Stimulated activated CD8-positive, alpha-beta memory T cell treated with anti-CD3 and anti-CD28 coated beads, Interleukin-15, amount 100 ng/mL, for 24 hours (primary cell): ENCODE measurements around the gene RGMB.

Source experiments
- DNase-seq: peaks from one replicate; pipeline ENCODE4 v3.0.0-alpha.2; 2020; ENCODE audit warnings: low read depth

RGMB gene

DNA sequence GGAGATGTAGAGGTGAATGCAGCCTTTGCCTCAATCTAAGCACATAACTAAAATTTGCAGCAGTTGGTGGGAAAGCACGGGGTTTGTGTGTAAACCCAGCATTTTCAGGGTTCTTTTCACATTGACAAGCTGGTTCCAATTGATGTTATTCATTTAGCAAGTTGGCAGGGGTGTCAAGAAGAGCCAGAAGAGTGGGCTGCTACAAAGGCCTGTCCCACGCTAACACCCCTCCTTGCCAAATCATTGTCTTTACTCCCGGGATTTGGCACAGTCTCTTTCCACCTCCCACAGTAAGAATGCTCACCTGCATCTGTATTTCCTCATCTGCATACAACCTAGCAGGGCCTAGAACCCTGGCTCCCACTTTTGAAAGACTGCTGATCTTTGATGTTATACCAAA lies 11.8 kb downstream of the RGMB start:
- no peak for DNase-seq

DNA sequence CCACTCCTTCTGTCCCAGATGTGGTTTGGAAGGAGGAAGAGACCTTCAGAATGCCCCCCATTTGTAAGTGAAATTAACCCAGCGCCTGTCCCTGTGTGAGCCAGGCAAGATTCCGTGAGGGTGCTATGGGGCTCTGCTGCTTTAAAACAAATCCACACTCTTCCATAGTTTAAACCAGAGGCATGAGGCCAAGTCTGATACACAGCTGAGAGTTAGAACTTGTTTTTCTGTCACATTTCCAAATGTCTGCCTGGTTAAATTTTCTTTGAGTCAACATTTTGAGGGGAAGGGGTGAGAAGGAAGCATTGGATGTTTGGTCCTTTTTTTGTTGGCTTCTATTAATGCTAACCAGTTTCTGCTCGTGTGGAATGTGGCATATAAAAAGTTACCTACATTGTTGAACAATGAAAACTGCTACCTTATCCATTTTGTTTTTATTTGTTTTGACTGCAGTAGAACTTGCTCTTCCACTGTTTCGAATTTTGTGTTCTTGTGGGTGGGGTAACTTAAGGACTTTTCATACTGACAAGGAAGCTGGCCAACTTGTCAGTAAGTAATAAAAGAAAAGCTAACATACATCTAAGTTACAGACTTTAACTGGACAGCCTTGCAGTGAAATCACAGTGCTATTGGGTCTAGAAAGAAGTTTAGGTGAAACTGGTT lies 12.9 kb downstream of the RGMB start:
- DNase-seq, result no peak

DNA sequence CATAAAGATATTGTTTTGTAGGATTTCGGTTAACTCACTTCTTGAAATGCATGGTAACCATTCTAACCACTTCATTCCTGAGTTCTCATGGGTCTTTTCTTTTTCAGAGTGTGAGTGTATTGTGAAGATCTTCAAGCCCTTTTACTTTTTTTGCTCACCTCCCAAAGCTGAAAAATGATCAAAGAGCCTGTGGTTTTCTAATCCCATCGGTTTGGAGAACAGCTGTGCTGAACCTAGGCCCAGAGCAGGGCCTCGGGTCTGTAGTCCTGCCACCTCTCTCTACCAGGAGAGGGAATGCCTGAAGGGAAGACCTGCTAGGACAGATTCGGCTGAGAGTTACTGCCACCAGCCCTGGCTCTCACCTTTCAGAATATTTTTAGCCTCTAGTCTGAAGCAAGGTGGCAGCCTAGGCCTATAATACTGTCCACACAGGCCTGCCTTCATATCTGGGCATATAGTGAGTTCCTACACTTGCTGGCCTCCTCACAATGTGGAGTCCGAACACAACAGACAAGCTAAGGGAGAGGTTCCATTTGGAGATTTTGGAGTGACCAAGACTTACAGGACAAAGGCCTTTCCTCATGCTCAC lies 13.8 kb downstream of the RGMB start:
- no peak for DNase-seq

DNA sequence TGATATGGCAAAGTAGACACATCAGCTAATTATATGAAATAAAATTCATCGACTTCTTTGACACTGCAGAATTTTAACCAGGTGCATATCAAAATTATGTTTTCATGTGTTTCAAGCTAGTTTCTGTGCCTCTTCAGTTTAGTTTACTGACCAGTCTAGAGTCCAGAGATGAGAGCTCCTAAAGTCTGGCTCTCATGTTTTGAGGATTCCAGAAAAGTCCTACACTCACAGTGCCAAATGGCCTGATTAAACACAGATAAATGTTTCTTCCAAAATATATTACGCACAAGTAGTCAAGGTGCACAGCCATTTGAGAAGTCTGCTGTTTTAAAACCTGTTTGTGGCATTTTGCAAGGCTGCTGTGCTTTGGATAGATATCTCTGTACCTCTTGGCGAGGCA lies 15.6 kb downstream of the RGMB start:
- DNase-seq, result no peak

DNA sequence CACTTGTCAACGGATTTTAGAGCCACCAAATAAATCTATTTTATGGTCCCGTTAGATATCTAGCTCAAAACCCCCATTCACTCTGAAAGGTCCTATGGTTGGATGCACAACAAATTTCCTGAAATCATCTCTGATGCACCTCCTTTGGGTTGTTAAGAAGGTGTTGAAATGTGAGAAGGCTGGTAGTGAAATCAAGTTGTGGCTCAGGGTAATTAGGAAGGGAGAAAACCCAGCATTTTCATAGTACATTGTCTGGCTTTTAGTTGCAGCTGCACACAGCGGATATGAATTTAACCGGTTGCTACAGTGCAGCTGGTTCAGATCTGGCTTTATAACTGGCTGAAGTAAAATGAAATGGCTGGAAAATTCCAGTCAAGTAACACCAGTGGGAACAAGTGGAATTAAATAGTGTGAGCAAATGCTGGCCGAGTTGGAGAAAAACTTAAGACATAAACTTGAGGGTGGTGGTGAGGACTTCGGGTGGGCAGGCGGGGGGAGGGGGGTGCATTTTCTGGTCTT lies 17.6 kb downstream of the RGMB start:
- no peak for DNase-seq

DNA sequence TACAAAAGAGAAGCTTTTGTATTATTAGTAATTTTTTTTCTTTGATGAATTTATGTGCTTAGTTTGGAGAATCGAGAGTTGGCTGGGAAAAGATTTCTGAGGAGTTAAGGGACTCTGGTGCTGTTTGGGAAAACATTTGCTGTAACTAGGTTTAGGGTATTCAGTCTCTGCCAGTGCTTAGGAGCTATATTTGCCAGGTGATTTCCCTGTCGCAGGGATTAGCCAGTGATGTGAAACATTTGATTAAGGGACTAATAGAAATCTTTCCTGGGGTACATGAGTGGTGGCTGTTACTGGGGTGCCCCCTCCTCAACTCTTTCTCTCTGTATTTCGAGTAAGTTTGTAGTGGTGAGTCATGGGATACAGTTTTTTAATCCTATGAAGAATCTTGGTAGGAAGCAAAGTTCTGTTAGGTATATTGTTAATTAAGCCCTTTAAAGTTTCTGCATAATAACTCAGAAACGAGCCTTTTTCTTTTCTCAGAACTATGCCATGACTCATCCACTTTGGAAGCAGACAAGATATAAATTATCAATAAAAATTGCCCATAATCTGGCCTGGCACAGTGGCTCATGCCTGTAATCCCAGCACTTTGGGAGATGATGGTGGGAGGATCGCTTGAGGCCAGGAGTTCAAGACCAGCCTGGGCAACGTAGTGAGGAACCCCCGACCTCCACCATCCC lies 18.6 kb downstream of the RGMB start:
- DNase-seq, result no peak

DNA sequence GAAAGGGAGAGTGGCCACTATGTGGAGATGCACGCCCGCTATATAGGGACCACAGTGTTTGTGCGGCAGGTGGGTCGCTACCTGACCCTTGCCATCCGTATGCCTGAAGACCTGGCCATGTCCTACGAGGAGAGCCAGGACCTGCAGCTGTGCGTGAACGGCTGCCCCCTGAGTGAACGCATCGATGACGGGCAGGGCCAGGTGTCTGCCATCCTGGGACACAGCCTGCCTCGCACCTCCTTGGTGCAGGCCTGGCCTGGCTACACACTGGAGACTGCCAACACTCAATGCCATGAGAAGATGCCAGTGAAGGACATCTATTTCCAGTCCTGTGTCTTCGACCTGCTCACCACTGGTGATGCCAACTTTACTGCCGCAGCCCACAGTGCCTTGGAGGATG lies 19.8 kb downstream of the RGMB start:
- DNase-seq, result no peak

DNA sequence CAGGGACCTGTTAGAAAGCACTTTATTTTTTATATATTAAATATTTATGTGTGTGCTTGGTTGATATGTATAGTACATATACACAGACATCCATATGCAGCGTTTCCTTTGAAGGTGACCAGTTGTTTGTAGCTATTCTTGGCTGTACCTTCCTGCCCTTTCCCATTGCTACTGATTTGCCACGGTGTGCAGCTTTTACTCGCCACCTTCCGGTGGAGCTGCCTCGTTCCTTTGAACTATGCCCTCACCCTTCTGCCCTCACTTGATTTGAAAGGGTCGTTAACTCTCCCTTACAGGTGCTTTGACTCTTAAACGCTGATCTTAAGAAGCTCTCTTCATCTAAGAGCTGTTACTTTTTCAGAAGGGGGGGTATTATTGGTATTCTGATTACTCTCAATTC lies 20.5 kb downstream of the RGMB start:
- no peak for DNase-seq

DNA sequence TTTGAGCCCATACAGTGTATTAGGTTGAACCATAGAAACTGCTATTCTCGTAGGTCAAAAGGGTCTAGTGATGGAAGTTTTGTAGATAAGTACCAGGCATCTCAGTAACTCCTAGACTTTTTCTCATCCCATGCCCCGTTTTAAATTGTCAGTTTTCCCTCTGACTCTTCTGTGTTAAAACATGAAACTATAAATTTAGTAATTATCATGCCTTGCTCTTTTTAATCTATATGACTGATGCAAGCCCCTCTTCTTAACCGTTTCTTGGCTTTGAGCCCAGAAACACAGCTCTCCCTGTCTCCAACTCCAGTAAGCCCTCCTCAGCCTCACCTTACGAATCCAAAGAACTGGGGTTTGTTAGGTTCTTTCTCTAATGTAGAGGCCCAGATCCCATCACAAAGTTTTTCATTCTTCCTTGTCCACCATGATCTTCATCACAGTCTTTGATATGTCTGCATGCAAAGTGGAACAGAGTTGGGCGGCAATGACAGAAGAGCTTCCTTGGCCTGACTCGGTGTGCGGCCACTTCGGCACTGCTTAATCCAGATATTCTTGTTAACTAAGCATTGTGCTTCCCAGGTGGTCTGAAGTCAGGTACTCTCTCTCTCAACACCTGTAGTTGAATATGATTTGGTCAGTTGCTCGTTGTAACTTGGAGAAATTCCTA lies 21.1 kb downstream of the RGMB start:
- no peak for DNase-seq

DNA sequence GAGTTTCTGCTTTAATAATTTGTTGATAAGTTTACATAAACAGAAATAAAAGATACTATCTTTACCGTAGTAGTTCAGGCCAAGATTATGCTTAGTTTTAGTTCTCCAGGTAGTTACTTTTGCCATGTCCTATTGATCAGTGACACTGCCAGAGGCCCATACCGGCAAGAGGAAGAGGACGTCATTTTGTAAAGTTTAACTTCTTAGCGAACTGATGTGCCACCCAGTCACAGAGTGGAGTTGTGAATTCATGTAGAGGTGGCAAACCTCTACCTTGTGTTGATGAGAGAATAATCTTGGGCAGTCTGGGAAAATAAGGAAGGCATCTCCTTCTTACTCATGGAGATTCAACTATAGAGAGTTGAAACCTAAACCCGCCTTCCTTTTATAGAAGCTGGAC lies 21.8 kb downstream of the RGMB start:
- DNase-seq, result no peak

DNA sequence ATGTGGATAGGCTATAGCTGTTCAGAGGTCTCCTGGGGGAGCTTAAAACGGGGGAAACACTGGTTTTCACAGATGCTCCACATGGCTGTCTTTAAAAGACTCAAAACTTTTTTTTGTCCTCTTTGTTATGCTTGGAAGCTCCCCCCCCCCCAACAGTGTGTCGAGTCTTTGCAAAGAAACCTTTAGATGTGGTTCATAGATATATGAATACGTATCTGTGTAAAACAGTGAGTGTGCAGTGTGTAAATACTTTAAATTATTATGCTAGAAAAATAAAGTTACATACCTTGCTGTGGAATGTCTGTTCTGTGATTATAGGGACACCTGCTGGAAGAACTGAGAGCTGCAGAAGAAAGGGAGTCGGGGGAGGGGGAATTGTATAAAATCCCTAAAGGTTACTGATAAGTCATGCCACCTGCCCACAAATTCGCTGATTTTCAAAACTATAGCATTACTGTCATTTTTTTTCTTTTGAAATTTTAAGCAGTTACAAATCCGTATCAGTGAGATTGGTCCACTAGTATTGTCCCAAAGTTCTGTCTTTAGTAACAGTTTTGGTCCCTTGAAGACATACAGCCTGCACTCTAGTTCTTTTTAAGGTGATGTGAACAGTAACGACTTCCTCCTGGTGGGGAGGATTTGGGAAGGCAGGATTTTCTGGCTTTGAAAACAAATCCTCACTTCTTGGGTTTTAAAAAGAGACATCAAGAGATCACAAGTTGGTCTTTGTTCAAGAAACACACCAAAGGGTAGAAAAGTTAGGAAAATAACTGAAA lies 22.9 kb downstream of the RGMB start:
- DNase-seq, result no peak

DNA sequence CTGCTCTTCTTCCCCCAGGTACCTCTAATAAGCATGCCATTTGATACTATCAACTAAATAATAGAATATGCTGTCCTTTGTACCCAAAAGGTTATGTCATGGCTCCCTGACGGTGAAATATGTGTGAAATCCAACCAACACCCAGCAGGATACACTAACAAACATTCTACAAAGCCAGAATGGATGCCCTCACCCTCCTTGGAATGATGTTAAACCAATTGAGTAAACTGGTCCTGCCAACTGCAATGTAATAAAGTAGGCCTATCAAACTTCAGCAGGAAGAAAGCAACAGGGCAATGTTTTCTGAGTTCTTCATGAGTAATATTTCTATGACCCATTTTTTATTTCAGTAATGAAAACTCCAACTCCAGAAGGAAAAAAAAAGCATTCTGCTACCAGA lies 24.9 kb downstream of the RGMB start:
- DNase-seq, result no peak

DNA sequence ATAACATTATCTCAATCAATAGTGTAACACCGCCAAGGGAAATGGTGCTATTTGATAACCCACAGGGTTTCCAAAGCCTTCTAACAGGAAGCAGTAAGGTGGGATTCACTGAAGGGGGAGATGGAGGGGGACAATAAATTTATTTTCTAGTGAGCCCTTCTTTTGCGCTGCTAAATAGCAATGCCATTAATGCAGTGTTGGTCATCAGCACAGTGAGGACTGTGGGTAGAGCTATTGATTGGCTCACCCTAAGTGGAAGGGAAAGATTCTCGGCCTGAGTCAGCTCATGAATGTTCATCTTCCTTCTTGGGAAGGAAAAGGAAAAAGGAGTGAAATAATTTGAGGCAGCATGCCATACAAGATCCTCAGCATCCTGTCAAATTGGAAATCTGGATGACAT lies 25.4 kb downstream of the RGMB start:
- DNase-seq, result no peak

DNA sequence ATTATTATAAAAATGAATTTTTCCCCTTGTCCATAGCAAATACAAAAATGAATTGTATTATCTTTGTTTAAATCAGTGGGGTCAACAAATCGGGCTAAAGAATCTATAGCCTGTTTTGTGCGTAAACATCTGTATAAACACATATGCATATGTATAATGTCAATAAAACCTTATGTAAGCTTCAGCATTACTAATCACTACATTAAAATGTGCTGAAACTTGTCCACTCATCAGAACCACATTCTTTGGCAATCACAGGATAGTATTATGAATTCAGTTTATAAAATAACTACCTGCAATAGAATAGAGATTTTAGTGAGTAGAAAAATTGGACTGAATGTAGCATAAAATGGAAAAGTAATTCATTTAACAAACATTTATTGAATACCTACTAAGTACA lies 30.6 kb downstream of the RGMB start:
- DNase-seq, result no peak

DNA sequence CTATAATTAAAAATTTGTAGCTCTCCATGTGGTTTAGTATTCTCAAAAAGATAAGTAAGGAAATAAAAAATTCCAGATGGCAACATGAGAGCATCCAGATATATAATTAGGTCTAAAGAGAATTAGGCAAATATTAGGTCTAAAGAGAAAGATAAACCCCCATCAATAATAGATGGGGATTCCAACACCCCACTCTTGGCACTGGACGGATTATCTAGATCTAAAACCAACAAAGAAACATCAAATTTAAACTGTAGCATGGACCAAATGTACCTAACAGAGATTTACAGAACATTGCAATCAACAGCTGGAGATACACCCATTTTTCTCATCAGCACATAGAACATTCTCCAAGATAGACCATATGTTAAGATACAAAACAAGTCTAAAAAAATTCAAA lies 31.6 kb downstream of the RGMB start:
- DNase-seq, result no peak

DNA sequence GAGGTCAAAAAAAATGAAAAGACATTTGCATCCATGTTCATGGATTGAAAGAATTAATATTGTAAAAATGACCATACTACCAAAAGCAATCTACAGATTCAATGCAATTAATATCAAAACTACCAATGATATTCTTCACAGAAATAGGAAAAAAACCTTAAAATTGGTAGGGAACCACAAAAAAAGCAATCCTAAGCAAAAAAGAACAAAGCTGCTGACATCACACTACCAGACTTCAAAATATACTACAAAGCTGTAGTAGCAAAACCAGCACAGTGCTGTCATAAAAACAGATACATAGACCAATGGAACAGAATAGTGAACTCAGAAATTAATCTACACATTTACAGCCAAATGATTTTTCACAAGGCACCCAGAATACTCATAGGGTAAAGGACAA lies 34.3 kb downstream of the RGMB start:
- no peak for DNase-seq

DNA sequence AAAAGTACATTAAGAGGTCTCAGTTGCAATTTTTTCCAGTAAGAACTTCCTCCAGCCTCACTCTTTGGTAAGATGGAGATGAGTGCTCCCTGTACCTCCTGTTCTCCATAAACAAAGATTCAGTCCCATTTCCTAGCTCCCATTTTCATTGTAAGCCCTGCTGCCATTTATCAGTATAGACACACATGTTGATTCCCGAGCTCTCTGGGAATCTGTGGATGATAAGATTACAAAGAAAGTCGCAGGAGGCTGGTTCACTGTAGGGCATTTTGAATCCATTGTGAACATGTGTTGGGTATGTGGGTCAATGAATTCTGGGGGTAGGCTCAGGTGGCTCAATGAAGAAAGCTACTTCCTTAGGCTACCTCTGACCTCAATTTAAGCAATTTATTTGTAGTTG lies 36.7 kb downstream of the RGMB start:
- no peak for DNase-seq

DNA sequence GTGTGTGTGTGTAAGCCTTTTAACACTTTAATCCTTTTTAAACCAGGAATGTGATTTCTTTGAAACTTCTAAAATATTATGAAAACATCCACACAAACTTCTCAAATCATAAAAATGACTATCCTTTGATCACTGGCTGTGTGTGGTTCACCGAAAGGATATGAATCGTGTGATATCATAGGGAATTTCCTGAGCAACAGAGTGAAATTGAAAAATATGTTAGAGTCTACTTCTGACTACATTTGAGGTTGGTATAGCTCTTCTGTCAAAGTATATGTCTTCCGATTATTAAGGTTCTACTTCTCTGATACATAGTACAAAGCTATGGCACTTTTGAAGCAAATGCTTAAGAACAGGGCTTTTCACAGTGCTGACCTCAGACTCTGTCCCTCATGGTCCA lies 40.3 kb downstream of the RGMB start:
- DNase-seq, result no peak

DNA sequence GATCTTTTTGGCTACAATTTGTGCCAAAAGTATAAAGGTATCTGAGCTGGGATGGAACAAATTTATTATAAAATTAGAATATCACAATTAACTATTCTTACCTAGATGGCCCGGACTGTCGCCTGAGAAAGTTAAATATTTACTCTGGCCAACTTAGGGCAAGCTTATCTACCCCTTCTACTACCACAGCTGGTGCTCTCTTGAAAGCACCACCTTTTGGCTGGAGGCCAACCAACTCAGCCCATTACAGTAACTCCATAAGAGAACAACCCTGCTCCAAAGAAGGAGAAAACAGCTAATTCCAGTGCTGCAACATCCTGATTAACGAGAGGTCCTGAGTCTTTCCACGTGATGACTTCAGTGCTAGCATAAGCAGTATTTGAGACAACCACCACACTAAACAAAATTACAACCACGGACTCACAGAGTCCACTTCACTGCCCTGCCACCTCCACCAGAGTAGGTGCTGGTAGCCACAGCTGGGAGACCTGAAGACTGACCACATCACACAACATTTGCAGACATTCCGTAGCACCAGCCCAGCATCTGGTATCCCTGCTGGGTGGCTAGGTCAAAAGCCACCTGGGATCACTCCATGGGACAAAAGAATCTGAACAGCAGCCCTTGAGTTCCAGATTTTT lies 43.2 kb downstream of the RGMB start:
- no peak for DNase-seq

DNA sequence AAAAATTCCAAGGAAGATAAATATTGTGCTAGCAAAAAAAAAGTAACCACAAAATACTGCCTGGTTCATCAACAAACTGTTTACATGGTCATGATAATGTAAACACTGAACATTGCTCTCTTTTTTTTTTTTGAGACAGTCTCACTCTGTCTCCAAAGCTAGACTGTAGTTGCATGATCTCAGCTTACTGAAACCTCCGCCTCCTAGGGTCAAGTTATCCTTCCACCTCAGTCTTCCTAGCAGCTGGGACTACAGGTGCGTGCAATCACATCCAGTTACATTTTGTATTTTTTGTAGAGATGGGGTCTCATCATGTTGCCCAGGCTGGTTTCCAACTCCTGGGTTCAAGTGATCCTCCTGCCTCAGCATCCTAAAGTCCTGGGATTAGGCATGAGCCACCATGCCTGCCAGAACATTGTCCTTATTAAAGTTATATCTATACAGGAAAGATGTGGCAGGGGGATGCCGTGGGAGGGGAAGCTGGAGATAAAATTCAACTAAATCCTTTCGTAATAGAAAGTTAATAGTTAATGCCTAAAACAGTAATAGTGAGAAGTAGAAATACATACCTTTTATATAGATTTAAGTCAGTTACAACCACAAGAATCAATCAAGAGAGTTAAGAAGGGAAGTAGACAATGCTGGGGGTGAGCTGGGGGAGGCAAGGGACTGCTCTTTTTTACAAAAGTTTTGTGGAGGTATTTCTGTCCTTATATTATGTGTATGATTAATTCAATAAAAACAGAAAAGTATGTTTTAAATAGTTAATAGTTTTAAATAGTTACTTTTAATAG lies 52.3 kb downstream of the RGMB start:
- no peak for DNase-seq

DNA sequence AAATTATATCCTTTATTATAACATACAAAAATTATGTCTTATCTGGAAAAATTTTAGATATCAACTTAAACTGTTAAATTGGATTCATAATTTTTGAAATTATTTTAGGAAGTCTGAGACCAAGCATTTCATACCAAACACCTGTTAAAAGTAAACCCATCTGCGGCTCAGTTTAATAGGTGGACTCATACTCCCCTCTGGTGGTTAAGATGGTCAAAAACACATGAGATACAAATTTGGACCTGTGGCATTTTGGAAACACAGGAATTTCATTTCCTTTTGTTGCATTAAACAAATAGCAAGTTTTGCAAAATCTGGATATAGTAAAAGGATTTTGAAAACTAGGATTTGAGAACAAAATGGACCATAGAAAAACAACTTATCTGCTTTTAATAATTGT lies 53.7 kb downstream of the RGMB start:
- no peak for DNase-seq
